HL-60 (cell line): ENCODE measurements around the gene GPR161.

Experiments
- DNase-seq, 2 experiments: peaks; one replicate each; pipeline ENCODE4 v3.0.0-alpha.2; 2010 to 2020; ENCODE audit warnings: low read depth in 1 of 2, low spot score in 1 of 2
- H3K27ac ChIP-seq: fragments of 250-450 bp; sonication (Bioruptor Pico); replicated peaks from 2 replicates; pipeline ENCODE4 v1.5.1; 2020; ENCODE audit warnings: mild to moderate bottlenecking, moderate library complexity
- H3K27me3 ChIP-seq: fragments of 250-450 bp; sonication (Bioruptor Pico); 2 replicates; pipeline ENCODE4 v1.5.1; 2021; ENCODE audit warnings: mild to moderate bottlenecking, moderate library complexity; ENCODE audit not compliant: insufficient read depth, poor library complexity, severe bottlenecking
- H3K4me3 ChIP-seq: replicated peaks from 2 replicates; pipeline ENCODE4 v1.5.1; 2011; ENCODE audit warnings: mild to moderate bottlenecking, control low read depth, low read length; ENCODE audit not compliant: insufficient read depth
- GABPA ChIP-seq: IDR thresholded peaks from 2 replicates; pipeline ENCODE4 v1.6.1; 2012; ENCODE audit warnings: low read depth
- POLR2AphosphoS5 ChIP-seq: IDR thresholded peaks from 2 replicates; pipeline ENCODE4 v1.6.1; 2012; ENCODE audit warnings: low read depth
- SPI1 ChIP-seq: IDR thresholded peaks from 2 replicates; pipeline ENCODE4 v1.6.1; 2012; ENCODE audit warnings: low read depth, mild to moderate bottlenecking, borderline replicate concordance
- TF ChIP-seq, protein P1 (sequence below): IDR thresholded peaks from 2 replicates; pipeline ENCODE4 v1.6.1; 2012; ENCODE audit warnings: low read depth; ENCODE audit not compliant: insufficient replicate concordance
- TF ChIP-seq, protein P2 (sequence below): IDR thresholded peaks from one replicate; pipeline ENCODE4 v1.5.1; 2011; ENCODE audit warnings: low read length, control low read depth, inconsistent platforms; ENCODE audit not compliant: insufficient read depth

GPR161 gene

GRCh38 chr1:168096296-168097165 is 40.2 kb downstream of the GPR161 start:
- DNase-seq: no peak
- no peak overlapping the region for H3K4me3 ChIP-seq
- TF ChIP-seq, protein P1, sequence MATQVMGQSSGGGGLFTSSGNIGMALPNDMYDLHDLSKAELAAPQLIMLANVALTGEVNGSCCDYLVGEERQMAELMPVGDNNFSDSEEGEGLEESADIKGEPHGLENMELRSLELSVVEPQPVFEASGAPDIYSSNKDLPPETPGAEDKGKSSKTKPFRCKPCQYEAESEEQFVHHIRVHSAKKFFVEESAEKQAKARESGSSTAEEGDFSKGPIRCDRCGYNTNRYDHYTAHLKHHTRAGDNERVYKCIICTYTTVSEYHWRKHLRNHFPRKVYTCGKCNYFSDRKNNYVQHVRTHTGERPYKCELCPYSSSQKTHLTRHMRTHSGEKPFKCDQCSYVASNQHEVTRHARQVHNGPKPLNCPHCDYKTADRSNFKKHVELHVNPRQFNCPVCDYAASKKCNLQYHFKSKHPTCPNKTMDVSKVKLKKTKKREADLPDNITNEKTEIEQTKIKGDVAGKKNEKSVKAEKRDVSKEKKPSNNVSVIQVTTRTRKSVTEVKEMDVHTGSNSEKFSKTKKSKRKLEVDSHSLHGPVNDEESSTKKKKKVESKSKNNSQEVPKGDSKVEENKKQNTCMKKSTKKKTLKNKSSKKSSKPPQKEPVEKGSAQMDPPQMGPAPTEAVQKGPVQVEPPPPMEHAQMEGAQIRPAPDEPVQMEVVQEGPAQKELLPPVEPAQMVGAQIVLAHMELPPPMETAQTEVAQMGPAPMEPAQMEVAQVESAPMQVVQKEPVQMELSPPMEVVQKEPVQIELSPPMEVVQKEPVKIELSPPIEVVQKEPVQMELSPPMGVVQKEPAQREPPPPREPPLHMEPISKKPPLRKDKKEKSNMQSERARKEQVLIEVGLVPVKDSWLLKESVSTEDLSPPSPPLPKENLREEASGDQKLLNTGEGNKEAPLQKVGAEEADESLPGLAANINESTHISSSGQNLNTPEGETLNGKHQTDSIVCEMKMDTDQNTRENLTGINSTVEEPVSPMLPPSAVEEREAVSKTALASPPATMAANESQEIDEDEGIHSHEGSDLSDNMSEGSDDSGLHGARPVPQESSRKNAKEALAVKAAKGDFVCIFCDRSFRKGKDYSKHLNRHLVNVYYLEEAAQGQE: no peak
- TF ChIP-seq GABPA: no peak
- no peaks in the 10 kb centered on the region for H3K27me3 ChIP-seq
- H3K27ac ChIP-seq: no peak overlapping the region

GRCh38 chr1:168095476-168095875 is 41.3 kb downstream of the GPR161 start:
- Histone ChIP-seq H3K27ac (no peak overlapping the region), H3K4me3 (no peak overlapping the region), H3K27me3 (no peaks in the 10 kb centered on the region)
- DNase-seq: no peak
- TF ChIP-seq, protein P1: no peak

DNA sequence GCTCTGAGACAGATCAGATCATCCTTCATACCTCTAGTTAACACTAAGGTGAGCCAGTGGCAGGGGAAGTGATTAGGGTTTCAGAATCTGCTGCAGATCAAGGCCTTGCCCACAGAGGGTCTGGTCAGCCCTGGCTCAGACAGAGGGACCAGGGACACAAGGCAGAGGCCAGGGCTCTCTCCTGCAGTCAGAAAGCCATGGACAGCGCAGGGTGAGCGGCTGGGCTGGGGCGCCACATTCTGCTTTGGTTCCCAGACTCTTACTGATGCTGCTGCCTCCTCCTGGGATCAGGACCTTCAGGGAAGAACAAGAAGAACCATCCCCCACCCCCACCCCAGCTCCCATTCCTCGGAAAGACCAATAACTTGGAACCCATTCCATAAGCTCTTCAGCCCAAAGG is 43.1 kb downstream of the GPR161 start:
- no peak for DNase-seq
- Histone ChIP-seq H3K27ac (no peak overlapping the region), H3K27me3 (no peaks in the 10 kb centered on the region), H3K4me3 (no peak overlapping the region)
- TF ChIP-seq, protein P1: no peak
- TF ChIP-seq GABPA (no peak), SPI1 (no peak)

- H3K27me3 ChIP-seq: no peaks in the 10 kb centered on the region
- TF ChIP-seq GABPA: no peak
- no peak for TF ChIP-seq SPI1
- no peak for TF ChIP-seq POLR2AphosphoS5
- TF ChIP-seq, protein P1: no peak
- TF ChIP-seq, protein P2, sequence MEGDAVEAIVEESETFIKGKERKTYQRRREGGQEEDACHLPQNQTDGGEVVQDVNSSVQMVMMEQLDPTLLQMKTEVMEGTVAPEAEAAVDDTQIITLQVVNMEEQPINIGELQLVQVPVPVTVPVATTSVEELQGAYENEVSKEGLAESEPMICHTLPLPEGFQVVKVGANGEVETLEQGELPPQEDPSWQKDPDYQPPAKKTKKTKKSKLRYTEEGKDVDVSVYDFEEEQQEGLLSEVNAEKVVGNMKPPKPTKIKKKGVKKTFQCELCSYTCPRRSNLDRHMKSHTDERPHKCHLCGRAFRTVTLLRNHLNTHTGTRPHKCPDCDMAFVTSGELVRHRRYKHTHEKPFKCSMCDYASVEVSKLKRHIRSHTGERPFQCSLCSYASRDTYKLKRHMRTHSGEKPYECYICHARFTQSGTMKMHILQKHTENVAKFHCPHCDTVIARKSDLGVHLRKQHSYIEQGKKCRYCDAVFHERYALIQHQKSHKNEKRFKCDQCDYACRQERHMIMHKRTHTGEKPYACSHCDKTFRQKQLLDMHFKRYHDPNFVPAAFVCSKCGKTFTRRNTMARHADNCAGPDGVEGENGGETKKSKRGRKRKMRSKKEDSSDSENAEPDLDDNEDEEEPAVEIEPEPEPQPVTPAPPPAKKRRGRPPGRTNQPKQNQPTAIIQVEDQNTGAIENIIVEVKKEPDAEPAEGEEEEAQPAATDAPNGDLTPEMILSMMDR: no peak
- no peak overlapping the region for H3K4me3 ChIP-seq
- no peak overlapping the region for H3K27ac ChIP-seq
- no peak for DNase-seq
Observed at GRCh38 chr1:168092566-168093355, 44.0 kb downstream of the GPR161 start.
